Activated CD4-positive, alpha-beta T cell treated with anti-CD3 and anti-CD28 coated beads, Interleukin-2, amount 50 U/mL, for 24 hours (primary cell): ENCODE results near the gene CD8A.

ENCODE experiments used
- DNase-seq, 2 donors: peaks; one replicate each; pipeline ENCODE4 v3.0.0-alpha.2; 2020; ENCODE audit warnings: low read depth in 1 of 2, low spot score in 1 of 2

Gene CD8A

GRCh38 chr2:86809481-86810121, 18.9 kb upstream of the CD8A start:
- DNase-seq: no peak

- DNase-seq: peak; percentile 90 to 95
Measured at GRCh38 chr2:86808315-86809161, 17.8 kb upstream of the CD8A start.

- DNase-seq: no peak
Measured at GRCh38 chr2:86807468-86808275, 17.0 kb upstream of the CD8A start.

- DNase-seq: no peak
Measured at GRCh38 chr2:86807133-86807467, 16.4 kb upstream of the CD8A start.

GRCh38 chr2:86806059-86806857, 15.5 kb upstream of the CD8A start:
- no peak for DNase-seq

GRCh38 chr2:86800856-86801567, 10.3 kb upstream of the CD8A start:
- DNase-seq: no peak

- no peak for DNase-seq
Measured at GRCh38 chr2:86794861-86795260, 4.1 kb upstream of the CD8A start.

GRCh38 chr2:86793752-86794151, 3.0 kb upstream of the CD8A start:
- no peak for DNase-seq

- no peak for DNase-seq
Measured at GRCh38 chr2:86791573-86791972, 860 bp upstream of the CD8A start.

GRCh38 chr2:86790134-86790675, 508 bp downstream of the CD8A start:
- DNase-seq: no peak

GRCh38 chr2:86789687-86790133, 1.0 kb downstream of the CD8A start:
- DNase-seq: no peak

- no peak for DNase-seq
Measured at GRCh38 chr2:86788881-86789686, 1.6 kb downstream of the CD8A start.

GRCh38 chr2:86788165-86788564, 2.5 kb downstream of the CD8A start:
- DNase-seq: no peak

GRCh38 chr2:86787736-86788135, 3.0 kb downstream of the CD8A start:
- DNase-seq: no peak

- DNase-seq: no peak
Measured at GRCh38 chr2:86786001-86786536, 4.6 kb downstream of the CD8A start.

- no peak for DNase-seq
Measured at GRCh38 chr2:86785456-86785855, 5.3 kb downstream of the CD8A start.

GRCh38 chr2:86783615-86784339, 6.9 kb downstream of the CD8A start:
- DNase-seq: no peak

GRCh38 chr2:86782748-86783147, 8.0 kb downstream of the CD8A start:
- no peak for DNase-seq
